ENCODE results near the gene DNAJC12.
"Not testable (repeated sequence)": the region's sequence is repeated elsewhere in the genome, so short reads cannot be mapped to it uniquely, and the experiment has no call there.

DNAJC12 gene

DNA sequence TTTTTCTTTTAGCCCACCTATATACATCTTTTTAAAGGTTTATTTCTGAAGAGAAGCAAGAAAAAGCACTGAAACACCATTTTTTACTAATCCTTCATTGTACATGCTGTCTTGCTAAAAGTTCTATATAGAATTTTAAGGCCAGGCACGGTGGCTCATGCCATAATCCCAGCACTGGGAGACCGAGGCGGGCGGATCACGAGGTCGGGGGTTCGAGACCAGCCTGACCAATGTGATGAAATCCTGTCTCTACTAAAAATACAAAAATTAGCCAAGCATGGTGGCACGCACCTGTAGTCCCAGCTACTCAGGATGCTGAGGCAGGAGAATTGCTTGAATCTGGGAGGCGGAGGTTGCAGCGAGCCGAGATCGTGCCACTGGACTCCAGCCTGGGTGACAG lies 1.5 kb upstream of the DNAJC12 start:
- not testable (repeated sequence) for DNase-seq

GRCh38 chr10:67836972-67837371 lies 1.0 kb downstream of the DNAJC12 start:
- no peak for DNase-seq

DNA sequence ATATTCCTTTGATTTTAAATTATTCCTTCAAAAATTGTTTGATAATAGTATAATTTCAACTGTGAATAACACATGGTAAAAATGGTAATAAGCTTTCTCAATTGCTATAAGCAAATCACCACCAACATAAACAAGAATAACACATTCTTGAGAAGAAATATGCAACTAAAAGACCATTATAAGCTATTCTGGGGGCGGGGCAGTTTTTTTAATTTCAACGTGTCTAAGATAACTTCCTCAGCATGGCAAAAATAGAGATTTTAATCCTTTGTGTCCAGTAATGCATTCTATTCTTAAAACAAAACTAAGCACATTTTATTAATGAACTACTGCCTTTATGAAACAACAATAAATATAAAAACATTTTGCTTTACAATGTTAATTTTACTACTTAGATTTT lies 1.5 kb downstream of the DNAJC12 start:
- DNase-seq = no peak

DNA sequence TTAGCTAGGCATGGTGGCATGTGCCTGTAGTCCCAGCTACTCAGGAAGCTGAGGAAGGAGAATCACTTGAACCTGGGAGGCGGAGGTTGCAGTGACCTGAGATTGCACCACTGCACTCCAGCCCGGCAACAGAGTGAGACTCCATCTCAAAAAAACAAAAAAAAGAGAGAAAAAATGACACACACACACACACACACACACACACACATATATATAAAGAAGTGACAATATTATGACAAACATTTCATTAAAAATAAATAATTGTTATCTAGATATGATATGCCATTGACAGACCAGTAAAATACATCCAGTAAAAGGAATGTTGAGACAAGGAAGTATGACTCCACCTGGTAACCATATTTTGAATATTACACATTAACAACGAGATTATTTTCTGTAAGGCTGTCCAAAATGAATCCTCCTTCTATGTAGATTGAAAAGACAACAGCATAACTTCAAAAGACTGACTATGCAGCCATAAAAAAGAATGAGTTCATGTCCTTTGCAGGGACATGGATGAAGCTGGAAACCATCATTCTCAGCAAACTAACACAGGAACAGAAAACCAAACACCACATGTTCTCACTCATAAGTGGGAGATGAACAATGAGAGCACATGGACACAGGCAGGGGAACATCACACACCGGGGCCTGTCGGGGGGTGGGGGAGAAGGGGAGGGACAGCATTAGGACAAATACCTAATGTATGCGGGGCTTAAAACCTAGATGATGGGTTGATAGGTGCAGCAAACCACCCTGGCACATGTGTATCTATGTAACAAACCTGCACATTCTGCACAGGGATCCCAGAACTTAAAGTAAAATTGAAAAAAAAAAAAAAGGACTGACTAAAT lies 2.2 kb downstream of the DNAJC12 start:
- DNase-seq = not testable (repeated sequence)

GRCh38 chr10:67834375-67834774 lies 3.6 kb downstream of the DNAJC12 start:
- DNase-seq = no peak

GRCh38 chr10:67827811-67828210 lies 10.2 kb downstream of the DNAJC12 start:
- DNase-seq = no peak

DNA sequence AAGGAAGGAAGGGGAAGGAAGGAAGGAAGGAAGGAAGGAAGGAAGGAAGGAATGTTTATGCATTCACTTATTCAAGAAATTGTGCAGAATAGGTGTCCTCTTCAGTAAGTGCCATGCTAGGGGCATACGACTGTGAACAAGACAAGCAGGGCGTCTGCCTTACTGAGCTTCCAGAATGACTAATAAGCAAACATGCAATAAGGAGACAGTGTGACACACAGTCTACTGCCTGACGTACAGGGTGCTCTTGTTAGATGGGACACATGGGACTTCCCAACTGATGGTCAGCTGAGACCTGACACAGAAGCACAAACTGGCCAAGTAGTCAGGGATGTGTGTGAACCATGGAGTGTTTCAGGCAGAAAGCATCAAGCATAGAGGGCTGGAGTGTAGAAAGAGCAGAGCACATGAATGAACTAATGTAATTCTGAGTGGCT lies 18.2 kb downstream of the DNAJC12 start:
- peak; percentile 20 for DNase-seq

DNA sequence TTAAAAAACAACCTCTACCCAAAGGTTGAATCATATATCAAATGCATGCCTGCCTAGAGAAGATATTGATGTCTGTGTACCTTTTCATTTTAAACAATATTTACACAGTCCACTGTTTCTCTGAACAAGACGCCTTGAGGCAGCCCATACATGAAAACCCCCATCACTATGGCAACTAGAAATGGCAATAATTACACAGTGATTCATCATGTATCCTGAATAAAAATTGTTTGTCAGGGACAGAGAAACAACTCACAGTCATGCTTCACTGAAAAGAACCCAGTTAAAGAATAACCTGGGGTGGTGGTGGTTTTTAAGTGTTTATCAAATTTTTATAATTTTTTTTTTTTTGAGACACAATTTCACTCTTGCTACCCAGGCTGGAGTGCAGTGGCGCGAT lies 19.7 kb downstream of the DNAJC12 start:
- no peak for DNase-seq

GRCh38 chr10:67816719-67817118 lies 21.3 kb downstream of the DNAJC12 start:
- DNase-seq = no peak

GRCh38 chr10:67815571-67816059 lies 22.4 kb downstream of the DNAJC12 start:
- DNase-seq = no peak

GRCh38 chr10:67812007-67812406 lies 26.0 kb downstream of the DNAJC12 start:
- no peak for DNase-seq

DNA sequence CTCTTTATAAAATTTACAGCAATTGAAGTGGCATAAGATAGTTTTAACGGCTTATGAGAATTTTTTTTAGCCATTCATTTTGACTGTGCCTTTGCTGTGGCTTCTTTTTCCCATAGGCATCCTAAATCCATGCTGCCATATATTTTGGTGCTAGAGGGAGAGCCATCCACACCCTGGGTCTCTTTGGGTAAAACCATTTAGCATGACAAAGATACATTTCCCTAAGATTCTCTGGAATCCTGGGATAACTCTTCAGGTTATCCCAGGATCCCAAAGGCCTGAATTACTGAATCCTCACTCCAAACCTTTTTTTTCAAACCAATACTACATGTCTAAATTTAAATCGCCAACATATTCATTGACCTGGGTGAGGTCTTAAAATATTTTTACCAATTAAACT lies 28.9 kb downstream of the DNAJC12 start:
- no peak for DNase-seq

DNA sequence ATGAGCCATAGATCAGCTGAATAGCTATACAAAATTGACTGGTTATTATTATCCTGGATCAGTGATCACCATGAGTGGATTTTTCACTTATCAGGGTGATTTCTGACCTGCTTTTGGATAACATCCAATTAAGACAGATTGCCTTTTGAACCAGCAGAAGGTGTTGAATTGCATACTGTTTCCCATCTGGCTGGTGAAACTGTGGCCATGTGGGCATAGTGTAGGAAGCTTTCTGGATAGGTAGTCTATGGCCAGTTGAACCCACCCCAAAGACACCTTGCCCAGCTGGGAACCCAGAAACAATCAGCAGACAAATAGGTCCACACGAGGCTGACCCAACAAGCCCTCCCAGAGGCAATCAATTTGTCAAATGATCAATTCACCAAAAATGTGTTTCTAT lies 29.3 kb downstream of the DNAJC12 start:
- DNase-seq = no peak

GRCh38 chr10:67807855-67808456 lies 30.0 kb downstream of the DNAJC12 start:
- no peak for DNase-seq

DNA sequence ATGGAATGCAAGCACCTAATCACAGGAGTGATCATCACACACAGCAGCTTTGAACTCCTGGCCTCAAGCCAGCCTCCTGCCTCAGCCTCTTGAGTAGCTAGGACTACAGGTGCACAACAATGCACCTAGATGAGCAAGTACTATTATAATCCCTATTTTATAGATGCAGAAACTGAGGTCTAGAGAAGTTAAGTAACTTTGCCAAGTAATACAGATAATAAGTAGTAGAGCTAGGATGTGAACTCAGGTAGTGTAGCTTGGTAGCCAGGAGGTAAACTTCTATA lies 33.7 kb downstream of the DNAJC12 start:
- no peak for DNase-seq

- no peak for DNase-seq
These were observed 34.2 kb downstream of the DNAJC12 start for GRCh38 chr10:67803588-67804394.

DNA sequence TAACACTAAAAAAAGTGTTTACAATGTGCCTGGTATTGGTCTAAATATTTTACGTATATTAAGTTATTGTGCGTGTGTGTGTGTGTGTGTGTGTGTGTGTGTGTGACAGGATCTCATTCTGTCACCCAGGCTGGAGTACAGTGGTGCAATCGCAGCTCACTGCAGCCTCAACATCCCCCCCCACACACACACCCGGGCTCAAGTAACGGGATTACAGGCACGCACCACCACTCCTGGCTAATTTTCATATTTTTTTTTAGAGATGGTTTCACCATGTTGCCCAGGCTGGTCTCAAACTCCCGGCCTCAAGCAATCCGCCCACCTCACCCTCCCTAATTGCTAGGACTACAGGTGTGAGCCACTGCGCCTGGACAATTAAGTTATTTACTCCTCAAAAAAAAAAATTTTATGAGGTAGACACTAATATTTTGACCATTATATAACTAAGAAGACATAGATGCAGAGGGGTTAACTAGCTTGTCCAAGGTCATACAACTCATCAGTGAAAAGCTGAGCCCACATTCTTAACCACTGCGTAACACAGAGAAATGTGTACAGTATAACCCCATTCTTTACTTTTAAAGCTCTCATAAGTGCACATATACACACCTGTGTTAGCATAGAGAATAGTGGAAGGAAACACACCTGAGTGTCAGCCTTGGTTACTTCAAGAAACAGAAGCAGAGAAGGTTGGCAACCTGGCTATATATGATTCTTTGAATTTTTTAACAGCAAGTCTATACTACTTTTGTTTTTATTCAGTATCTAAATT lies 35.0 kb downstream of the DNAJC12 start:
- no peak for DNase-seq

GRCh38 chr10:67801118-67801517 lies 36.9 kb downstream of the DNAJC12 start:
- no peak for DNase-seq

- DNase-seq = no peak
These were observed 43.0 kb downstream of the DNAJC12 start for GRCh38 chr10:67794909-67795460.

- DNase-seq = no peak
These were observed 43.7 kb downstream of the DNAJC12 start for GRCh38 chr10:67794256-67794655.

DNA sequence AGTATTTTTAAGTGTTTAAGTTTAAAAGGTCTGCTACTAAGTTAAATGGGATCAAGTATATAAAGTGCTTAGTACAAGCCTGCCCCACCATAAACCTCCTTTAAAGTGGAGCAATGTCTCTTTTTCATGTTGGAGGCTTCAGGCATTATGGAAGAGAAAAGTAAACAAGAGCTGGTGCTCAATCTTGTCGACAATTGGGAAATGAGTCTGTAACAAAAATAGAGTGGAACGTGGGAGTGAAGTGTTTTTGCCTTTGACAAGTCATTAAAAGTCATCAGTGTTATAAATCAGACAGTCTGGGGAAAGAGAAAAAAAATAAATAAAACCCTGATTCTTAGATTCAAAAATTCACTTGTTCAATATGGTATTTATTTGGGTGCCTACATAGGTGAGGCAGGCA lies 44.7 kb downstream of the DNAJC12 start:
- no peak for DNase-seq

- no peak for DNase-seq
These were observed 45.3 kb downstream of the DNAJC12 start for GRCh38 chr10:67792653-67793052.

Measured in HCEC 1CT (cell line).